Measurements from ENCODE around the gene PVALB. TPM values are rescaled to one million over a fixed set of nuclear protein-coding genes. Genes with fewer than 3 reads are reported as not detected.

The PVALB gene
- total RNA-seq, 1 donor from 2014 or later, result not detected

GRCh38 chr22:36778020-36778419, 38.8 kb downstream of the PVALB start:
- H3K36me3 Mint-ChIP-seq, result peaks cover 2% of the 10 kb centered on the region
- no peak for TF ChIP-seq CTCF (IDR thresholded peaks at IDR 0.05; ENCODE audit: unreplicated experiment)
- no peak overlapping the region for H3K27ac Mint-ChIP-seq
- H3K27me3 Mint-ChIP-seq (ENCODE audit: low read depth), result peaks cover 20% of the 10 kb centered on the region
- no peak overlapping the region for H3K4me3 Mint-ChIP-seq
- DNase-seq (ENCODE audit: low spot score in 2 of 2, unreplicated experiment in 2 of 2), result no peak
- H3K9me3 Mint-ChIP-seq, result peaks cover 8% of the 10 kb centered on the region
- H3K4me1 Mint-ChIP-seq, result peaks cover 14% of the 10 kb centered on the region

GRCh38 chr22:36776722-36777121, 40.1 kb downstream of the PVALB start:
- peaks cover 16% of the 10 kb centered on the region for H3K4me1 Mint-ChIP-seq
- no peak for TF ChIP-seq CTCF (IDR thresholded peaks at IDR 0.05; ENCODE audit: unreplicated experiment)
- no peak for DNase-seq (ENCODE audit: low spot score in 2 of 2, unreplicated experiment in 2 of 2)

GRCh38 chr22:36775964-36776669, 40.7 kb downstream of the PVALB start, which contains the start of gene IFT27:
IFT27 (minus strand) TSS chr22:36776119; CDS start chr22:36775707, 412 bp downstream.
- DNase-seq (ENCODE audit: low spot score in 2 of 2, unreplicated experiment in 2 of 2), result peak; percentile 94 to 96
- H3K4me1 Mint-ChIP-seq, result peaks cover 20% of the 10 kb centered on the region
- H3K27me3 Mint-ChIP-seq (ENCODE audit: low read depth), result peaks cover 8% of the 10 kb centered on the region
- TF ChIP-seq CTCF (IDR thresholded peaks at IDR 0.05; ENCODE audit: unreplicated experiment), result no peak
- H3K4me3 Mint-ChIP-seq, result peak within 1 kb of the TSS; percentile 78
- peaks cover 8% of the 10 kb centered on the region for H3K36me3 Mint-ChIP-seq
- H3K9me3 Mint-ChIP-seq, result peaks cover 8% of the 10 kb centered on the region
- H3K27ac Mint-ChIP-seq, result peak within 1 kb of the TSS; percentile 92

More at GRCh38 chr22:36776722-36777121, 40.1 kb downstream of the PVALB start:
- peaks cover 5% of the 10 kb centered on the region for H3K36me3 Mint-ChIP-seq
- peaks cover 8% of the 10 kb centered on the region for H3K27me3 Mint-ChIP-seq (ENCODE audit: low read depth)
- H3K9me3 Mint-ChIP-seq, result peaks cover 8% of the 10 kb centered on the region
- peak overlapping the region; percentile 92 for H3K27ac Mint-ChIP-seq
- peak overlapping the region; percentile 78 for H3K4me3 Mint-ChIP-seq

GRCh38 chr22:36775586-36775963, 41.3 kb downstream of the PVALB start:
- Mint-ChIP-seq H3K27ac (peak overlapping the region; percentile 45), H3K4me3 (peak overlapping the region; percentile 78), H3K27me3 (ENCODE audit: low read depth) (peaks cover 8% of the 10 kb centered on the region), H3K4me1 (peaks cover 25% of the 10 kb centered on the region), H3K36me3 (peaks cover 8% of the 10 kb centered on the region), H3K9me3 (peaks cover 8% of the 10 kb centered on the region)
- peak in 1 of 2 experiments; percentile 60 for DNase-seq (ENCODE audit: low spot score in 2 of 2, unreplicated experiment in 2 of 2)
- TF ChIP-seq CTCF (IDR thresholded peaks at IDR 0.05; ENCODE audit: unreplicated experiment), result no peak

GRCh38 chr22:36773935-36774334, 42.9 kb downstream of the PVALB start:
- no peak overlapping the region for H3K4me3 Mint-ChIP-seq
- peaks cover 33% of the 10 kb centered on the region for H3K4me1 Mint-ChIP-seq

More at GRCh38 chr22:36773935-36774334, 42.9 kb downstream of the PVALB start:
- no peak for DNase-seq (ENCODE audit: low spot score in 2 of 2, unreplicated experiment in 2 of 2)
- Mint-ChIP-seq H3K36me3 (peaks cover 8% of the 10 kb centered on the region), H3K9me3 (peaks cover 8% of the 10 kb centered on the region), H3K27ac (no peak overlapping the region), H3K27me3 (ENCODE audit: low read depth) (no peaks in the 10 kb centered on the region)
- TF ChIP-seq CTCF (IDR thresholded peaks at IDR 0.05; ENCODE audit: unreplicated experiment), result no peak

Measured in mesothelial cell of epicardium (in vitro differentiated cells).